Skeletal muscle cell (primary cell): ENCODE measurements around the gene MREG.

Source experiments
- DNase-seq: peaks from one replicate; pipeline ENCODE4 v3.0.0-alpha.2; 2010; ENCODE audit warnings: low read depth
- H3K4me3 ChIP-seq: 2 replicates; pipeline ENCODE4 v1.5.1; 2011; ENCODE audit warnings: low read depth, mild to moderate bottlenecking, control low read depth, low read length, moderate library complexity

The MREG gene

DNA sequence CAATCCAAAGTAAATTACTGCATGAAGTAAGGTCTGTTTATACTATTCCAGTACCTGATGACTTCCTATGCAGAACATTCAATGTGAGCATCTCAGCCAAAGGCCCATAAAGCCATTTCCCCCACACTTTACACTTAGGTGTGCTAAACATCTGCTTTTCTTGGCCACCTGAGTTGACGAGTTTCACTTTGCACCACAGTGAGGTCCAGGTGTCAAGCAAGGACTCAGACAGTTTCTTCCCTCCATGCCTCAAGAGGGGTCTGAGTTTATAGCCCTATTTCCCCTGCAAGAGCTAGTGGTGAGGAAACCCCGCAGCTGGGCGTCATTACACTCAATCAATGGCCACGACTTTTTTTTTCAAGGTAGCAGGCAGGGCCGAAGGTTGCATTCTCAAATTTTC lies 107.7 kb downstream of the MREG start:
- H3K4me3 ChIP-seq: no peak overlapping the region
- DNase-seq: no peak

DNA sequence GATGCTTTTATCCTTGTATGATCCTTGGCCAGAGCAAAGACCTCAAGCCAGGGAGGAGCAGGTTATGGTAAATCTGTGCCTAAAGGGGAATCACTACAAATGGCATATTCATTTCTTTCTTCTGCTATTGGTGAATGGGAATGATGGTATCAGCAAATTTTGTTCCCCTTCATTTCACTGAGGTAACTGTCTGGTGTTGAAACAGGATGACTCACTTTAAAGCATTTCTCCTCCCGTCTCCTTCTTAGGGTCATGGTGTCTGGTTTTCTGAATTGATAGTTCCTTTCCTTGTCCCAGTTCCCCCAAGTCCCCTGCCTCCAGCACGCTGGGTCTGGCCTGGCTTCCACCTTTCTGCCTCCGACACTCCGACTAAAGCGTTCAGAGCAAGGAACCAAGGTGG lies 109.2 kb downstream of the MREG start:
- no peak overlapping the region for H3K4me3 ChIP-seq
- no peak for DNase-seq

DNA sequence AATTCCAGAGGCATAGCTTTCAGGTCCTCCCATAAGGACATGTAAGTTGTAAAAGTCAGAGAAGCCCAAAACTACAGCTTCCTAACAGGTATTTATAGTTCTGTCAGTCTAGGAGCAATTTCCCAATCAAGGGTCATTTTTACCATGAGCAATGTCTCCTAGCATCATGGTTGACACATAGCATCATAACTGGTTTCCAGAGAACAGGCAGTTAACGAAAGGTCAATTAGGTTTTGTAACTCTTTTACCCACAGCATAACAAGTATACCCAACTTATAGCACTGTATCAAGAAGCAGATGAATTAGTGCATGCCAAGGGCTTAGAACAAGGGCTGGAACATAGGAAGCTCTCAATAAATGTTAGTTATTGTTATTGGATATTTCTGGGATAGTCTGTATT lies 110.1 kb downstream of the MREG start:
- no peak for DNase-seq
- H3K4me3 ChIP-seq: no peak overlapping the region

DNA sequence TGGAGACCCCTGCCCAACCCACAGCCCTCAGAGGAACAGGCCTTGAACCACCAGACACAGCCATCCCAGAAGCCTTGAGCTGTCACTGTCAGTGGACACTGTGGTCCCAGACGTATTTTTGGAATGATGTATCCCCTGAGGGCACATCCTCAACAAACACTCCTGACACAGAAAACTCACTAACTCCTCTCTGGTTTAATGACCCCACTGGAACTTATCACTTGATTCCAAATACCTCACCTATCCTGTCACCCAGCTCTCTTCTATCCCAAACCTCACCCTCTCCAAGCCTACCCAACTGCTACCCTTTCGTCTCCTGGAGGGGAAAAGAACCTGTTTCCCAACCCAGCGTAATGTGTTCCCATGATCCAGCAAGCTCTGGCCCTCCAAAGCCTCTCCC lies 111.6 kb downstream of the MREG start:
- no peak for DNase-seq
- no peak overlapping the region for H3K4me3 ChIP-seq

DNA sequence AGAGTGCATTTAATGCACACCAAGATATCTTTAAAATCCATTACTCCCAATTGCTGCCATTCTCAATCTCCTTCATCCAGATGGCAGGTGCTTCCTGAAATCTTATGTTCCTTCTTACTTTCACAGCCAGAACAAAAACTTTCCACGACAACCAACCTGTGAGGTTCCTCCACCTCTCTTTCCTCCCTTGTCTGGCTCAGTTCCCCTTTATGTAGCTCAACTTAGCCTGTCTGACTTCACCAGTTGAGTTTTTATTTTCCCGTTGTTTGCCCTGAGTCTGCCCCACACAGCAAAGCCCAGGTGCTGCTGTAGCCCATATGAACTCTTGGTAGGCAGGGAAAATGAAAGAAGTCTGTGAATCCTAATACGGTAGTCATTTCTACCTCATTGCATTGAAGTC lies 112.5 kb downstream of the MREG start:
- H3K4me3 ChIP-seq: no peak overlapping the region
- no peak for DNase-seq

DNA sequence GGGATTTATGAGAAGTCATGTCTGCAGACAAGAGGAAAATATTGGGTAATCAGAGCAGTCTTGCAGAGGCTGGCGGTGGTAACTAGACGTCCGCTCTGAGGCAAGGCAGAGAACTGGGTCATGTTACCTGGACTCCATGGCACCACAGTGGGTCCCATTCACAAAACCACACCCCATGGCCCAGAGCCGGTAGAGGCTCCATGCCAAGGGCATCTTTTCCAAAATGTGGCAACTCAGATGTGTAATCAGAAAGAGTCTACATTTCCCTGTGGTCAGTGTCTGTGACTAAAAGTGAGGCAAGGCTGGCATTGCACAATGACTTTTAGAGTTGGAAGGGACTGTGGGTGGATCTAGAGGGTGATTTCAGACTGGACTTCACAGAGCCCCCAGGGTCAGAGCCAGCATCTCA lies 113.1 kb downstream of the MREG start:
- no peak overlapping the region for H3K4me3 ChIP-seq
- DNase-seq: no peak

DNA sequence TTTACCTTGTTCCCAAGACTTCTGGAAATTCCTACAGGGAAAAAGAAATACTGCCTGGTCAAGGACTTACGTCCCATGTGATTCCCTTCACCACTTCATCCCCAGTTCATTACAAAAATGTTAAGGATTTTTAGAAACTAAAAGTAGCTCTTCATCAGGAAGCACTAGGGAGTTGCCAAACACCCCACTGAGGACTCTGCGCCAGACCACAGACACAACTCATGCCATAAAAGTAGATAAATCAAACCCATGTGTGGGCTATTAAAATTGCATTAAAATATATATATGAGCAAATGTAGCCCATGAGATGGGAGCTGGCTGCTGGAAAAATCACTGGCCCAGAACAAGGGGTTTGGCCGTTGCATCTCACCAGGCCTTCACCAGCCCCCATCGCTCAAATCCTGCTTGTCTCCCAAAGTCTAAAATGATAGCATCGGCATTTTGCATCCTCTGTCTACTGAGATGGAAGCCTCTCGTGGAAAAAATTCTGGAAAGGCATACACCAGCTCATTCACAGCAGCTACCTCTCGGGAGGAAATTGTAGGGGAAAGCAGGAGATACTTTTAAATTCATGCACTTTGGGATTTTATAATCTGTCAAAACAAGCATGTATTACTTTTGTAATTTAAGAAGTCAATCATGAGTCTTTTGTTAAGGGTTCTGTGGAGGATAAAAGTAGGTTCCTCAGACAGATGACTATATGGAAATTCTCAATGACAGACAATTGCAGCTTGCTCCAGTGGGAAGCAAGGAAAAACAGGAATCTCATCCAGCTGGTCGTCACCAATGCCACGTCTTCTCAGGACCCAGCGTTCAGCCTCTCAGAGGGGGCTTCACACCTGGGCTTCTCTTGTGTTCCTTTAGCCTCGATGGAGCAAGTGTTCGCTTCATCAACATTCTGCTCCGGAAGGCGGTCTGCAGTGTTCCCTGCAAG lies 113.9 kb downstream of the MREG start:
- H3K4me3 ChIP-seq: no peak overlapping the region
- DNase-seq: no peak

DNA sequence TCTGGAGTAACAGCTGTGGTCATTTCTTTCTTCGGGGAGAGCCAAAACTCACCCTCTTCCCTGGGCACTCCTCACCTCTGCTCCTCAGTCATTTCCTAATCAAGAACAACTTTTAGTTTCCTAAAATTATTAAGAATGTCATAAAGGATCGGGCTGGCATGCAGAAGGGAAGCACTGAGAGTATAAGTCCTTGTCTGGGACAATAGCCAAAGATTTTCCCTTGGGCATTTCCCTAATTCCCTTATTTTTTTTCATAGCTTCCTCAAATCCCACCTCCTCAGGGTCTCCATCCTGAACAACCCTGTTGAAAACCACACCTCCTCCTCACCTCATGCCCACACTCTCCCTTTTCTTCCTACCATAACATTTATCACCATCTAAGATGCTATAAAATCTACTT lies 115.0 kb downstream of the MREG start:
- DNase-seq: no peak
- H3K4me3 ChIP-seq: no peak overlapping the region

DNA sequence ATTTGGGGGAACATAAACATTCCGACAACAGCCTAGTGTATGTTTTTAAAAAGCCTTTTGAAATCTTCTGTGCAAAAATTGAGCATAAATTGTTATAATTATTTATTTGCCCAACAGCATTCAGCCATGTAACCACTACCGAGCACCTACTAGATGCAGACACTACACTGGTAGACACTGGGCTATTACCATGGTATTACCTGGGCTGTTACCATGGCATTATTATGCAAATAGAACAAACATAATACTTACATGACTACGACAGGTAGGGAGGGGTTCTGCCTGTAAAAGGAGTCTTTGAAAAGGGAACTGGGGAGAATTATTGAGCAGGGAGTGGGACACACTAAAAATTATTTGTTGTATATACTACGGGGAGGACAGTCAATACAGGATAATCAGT lies 116.4 kb downstream of the MREG start:
- no peak overlapping the region for H3K4me3 ChIP-seq
- no peak for DNase-seq

DNA sequence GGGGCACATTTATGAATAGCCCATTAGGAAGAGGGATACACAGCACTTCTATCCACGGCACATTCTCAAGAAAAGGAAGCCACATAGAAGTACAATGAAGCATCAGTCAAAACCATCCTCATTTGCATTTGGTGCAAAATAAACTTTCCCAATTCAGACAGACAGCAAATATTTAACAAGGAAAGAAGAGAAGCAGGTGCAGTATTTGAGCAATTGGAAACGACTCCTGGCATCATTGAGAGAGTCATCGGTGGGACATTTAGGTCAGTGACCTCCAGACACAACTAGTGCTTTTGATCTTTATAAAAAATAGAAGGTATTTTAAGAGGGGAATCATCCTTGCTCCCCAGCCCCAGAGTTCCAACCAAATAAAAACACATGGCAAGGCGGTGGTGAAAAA lies 118.0 kb downstream of the MREG start:
- H3K4me3 ChIP-seq: no peak overlapping the region
- no peak for DNase-seq
